HG03457 (cell line): ENCODE results near the gene EDRF1.
"Not testable (repeated sequence)": the region's sequence is repeated elsewhere in the genome, so short reads cannot be mapped to it uniquely, and the experiment has no call there.

Experiments used
- ATAC-seq: cut with Tn5 transposase; IDR thresholded peaks from one replicate; pipeline ENCODE4 v1.9.1; 2021; ENCODE audit warnings: moderate number of reproducible peaks; ENCODE audit not compliant: unreplicated experiment

The EDRF1 gene

DNA sequence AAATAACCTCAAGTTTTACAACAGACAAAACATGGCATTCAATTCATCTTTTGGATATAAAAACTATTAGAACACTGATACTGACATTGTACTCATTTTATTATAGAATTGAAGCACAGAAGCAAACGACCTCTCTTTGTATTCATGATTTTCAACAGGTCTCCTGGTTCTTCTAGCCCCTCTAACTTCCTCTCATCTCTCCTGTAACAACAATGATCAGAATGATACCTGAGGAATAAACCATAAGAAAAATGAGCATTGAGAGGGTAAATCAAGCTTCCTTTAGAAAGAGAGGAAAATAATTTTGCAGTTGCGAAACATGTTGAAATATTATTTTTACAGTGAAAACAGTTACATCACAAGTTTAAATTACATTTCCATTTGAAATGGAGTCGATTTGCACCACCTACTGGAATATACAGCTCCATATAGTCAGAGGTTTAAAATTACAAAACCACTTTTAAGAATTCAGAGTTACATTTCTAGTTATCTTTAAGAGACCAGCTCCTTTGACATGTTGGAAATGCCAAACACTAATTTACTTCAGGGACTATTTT is 19.1 kb upstream of the EDRF1 start:
- no peak for ATAC-seq

GRCh38 chr10:125707541-125708468 is 11.7 kb upstream of the EDRF1 start:
- ATAC-seq, result no peak

GRCh38 chr10:125708971-125709503 is 10.5 kb upstream of the EDRF1 start:
- ATAC-seq, result peak; percentile 57

- ATAC-seq, result no peak
These were observed 9.7 kb upstream of the EDRF1 start for GRCh38 chr10:125709553-125710474.

GRCh38 chr10:125711110-125711750 is 8.3 kb upstream of the EDRF1 start:
- no peak for ATAC-seq

DNA sequence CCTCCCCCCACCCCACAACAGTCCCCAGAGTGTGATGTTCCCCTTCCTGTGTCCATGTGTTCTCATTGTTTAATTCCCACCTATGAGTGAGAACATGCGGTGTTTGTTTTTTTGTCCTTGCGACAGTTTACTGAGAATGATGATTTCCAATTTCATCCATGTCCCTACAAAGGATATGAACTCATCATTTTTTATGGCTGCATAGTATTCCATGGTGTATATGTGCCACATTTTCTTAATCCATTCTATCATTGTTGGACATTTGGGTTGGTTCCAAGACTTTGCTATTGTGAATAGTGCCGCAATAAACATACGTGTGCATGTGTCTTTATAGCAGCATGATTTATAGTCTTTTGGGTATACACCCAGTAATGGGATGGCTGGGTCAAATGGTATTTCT is 4.8 kb upstream of the EDRF1 start:
- not testable (repeated sequence) for ATAC-seq

GRCh38 chr10:125720002-125720382 is 483 bp downstream of the EDRF1 start:
- no peak for ATAC-seq

- ATAC-seq, result peak; percentile 43
These were observed 1.5 kb downstream of the EDRF1 start for GRCh38 chr10:125721035-125721434.

GRCh38 chr10:125722811-125723210 is 3.3 kb downstream of the EDRF1 start:
- ATAC-seq, result no peak

DNA sequence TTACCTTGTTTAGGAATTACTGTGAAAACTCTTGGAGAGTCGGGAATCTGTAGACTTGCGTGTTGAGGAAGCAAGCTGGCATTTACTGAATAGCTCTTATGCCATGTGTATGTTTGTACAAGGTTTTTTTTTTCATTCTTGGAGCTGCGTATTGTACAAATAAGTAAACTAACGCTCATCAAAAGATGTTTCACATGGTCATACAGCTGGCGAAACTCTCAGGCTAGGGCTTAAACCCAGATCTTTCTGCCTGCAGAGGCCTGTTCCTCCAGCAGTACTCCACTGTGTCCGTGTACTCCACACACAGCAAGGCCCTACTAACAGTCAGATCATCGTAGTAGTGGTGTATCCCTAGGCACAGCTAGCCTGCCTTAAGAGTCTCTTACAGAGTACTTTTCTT is 7.4 kb downstream of the EDRF1 start:
- ATAC-seq, result no peak

- no peak for ATAC-seq
These were observed 7.9 kb downstream of the EDRF1 start for GRCh38 chr10:125727436-125727835.

DNA sequence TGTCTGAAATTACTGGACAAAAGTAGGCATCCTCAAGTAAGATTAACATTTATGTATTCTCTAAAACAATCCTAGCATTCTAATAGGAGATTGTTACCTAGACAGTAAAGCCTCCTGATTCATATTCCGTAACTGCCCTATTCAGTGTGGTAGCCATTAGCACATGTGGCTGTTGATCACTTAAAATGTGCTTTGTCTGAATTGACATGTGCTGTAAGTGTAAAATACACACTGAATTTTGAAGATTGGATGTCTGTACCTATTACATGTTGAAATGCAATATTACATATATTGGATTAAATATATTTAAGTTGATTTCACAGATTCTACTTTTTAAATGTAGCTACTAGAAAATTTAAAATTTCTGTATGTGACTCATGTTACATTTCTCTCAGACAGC is 14.6 kb downstream of the EDRF1 start:
- ATAC-seq, result no peak

DNA sequence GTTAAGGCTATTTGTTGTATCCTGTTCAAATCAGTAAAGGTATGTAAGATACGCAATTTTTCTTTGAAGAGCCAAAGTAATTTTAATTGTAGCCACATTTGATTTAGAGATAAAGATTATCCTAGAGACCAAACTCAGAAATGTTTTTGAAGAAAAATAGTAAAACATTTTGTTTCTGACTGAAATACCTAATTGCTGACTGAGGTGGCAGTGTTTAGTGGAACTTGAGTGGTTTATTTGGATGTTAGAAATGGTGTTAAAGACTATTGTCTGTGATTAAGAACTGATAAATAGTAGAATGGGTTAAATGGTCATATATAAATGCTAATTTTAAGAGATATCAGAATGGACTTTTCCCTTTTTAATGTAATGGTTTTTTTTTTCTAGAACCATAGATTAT is 15.3 kb downstream of the EDRF1 start:
- ATAC-seq, result no peak

- no peak for ATAC-seq
These were observed 18.7 kb downstream of the EDRF1 start for GRCh38 chr10:125738206-125738605.

- ATAC-seq, result no peak
These were observed 20.6 kb downstream of the EDRF1 start for GRCh38 chr10:125739994-125740679.

DNA sequence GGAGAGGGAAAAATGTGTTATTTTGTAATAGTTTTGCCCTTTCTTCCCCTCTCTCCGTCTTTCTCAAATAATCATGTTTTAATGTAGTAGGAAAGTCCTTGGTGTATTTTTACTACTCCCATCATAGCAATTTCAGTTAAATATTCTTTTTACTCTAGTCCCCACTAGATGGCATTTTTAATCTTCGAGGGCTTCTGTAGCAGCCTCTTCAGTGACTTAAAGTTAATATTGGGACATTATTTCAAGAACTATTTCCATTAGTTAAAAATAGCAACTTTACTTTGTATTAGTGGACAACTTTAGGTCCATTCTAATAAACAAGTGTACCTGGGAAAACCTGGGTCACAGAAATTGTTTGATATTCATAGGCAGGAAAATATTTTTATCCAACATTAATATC is 23.0 kb downstream of the EDRF1 start:
- no peak for ATAC-seq

- ATAC-seq, result no peak
These were observed 25.4 kb downstream of the EDRF1 start for GRCh38 chr10:125744909-125745308.

- no peak for ATAC-seq
These were observed 27.9 kb downstream of the EDRF1 start for GRCh38 chr10:125747417-125747816.

DNA sequence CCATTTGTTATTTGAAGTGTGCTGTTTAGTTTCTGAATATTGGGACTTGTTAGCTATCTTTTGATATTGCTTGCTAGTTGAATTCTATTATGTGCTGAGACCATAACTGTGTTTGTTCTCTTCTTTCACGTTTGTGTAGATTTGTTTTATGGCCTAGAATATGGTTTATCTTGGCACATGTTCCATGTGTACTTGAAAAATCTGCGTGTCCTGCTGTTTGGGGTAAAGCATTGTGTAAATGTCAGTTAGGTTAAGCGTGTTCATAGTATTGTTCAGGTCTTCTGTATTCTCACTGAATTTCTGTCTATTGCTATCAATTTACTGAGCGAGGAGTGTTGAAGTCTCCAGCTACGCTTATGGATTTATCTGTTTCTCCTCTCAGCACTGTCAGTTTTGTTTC is 36.7 kb downstream of the EDRF1 start:
- no peak for ATAC-seq

- ATAC-seq, result no peak
These were observed 37.5 kb downstream of the EDRF1 start for GRCh38 chr10:125756853-125757487.
